NK-92 (cell line): Measurements from ENCODE around the gene ANKRD28.
"Not testable (repeated sequence)": the region's sequence is repeated elsewhere in the genome, so short reads cannot be mapped to it uniquely, and the experiment has no call there.

Experiments used
- DNase-seq: peaks from one replicate; lab custom pipeline; 2025; ENCODE audit not compliant: unreplicated experiment; lab: John Stamatoyannopoulos, UW

Gene ANKRD28

GRCh38 chr3:15797642-15798303, at the start of gene ANKRD28:
Gene ANKRD28, minus strand, starts transcription at chr3:15797979. Its CDS starts 1,458 bp downstream, at chr3:15796521.
- no peak for DNase-seq

- no peak for DNase-seq
Observed at GRCh38 chr3:15847239-15847638, 49.5 kb upstream of the ANKRD28 start.

GRCh38 chr3:15846606-15847005, 48.8 kb upstream of the ANKRD28 start:
- no peak for DNase-seq

DNA sequence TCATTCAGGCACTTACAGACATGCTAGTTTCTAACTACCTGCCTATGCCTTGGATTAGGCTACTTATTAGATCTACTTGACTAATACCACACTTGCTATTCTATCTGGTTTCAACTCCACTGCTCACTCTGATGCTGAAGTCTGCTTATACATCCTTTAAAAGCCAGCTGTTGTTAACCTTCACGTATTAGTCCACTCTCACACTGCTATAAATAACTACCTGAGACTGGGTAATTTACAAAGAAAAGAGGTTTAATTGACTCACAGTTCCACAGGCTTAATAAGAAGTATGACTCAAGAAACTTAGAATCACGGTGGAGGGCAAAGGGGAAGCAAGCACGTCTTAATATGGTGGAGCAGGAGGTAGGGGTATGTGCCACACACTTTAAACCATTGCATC, 47.7 kb upstream of the ANKRD28 start:
- no peak for DNase-seq

GRCh38 chr3:15844889-15845288, 47.1 kb upstream of the ANKRD28 start:
- no peak for DNase-seq

DNA sequence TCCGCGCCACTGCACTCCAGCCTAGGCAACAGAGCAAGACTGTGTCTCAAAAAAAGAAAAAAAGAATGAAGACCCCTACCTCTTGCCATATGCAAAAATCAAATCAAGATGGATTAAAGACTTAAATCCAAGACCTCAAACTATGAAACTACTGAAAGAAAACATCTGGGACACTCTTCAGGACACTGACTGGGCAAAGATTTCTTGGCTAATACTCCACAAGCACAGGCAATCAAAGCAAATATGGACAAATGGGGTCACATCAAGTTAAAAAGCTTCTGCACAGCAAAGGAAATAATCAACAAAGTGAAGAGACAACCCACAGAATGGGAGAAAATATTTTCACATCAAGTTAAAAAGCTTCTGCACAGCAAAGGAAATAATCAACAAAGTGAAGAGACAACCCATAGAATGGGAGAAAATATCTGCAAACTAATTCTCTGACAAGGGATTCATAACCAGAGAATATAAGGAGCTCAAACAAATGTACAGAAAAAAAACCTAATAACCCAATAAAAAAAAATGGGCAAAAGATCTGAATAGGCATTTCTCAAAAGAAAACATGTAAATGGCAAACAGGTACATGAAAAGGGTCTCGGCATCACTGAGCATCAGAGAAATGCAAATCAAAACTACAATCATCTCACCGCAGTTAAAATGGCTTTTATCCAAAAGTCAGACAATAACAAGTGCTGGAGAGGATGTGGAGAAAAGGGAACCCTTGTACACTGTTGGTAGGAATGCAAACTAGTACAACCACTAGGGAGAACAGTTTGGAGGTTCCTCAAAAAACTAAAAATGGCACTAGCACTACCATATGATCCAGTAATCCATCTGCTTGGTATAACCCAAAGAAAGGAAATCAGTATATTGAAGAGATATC, 43.6 kb upstream of the ANKRD28 start:
- DNase-seq: not testable (repeated sequence)

DNA sequence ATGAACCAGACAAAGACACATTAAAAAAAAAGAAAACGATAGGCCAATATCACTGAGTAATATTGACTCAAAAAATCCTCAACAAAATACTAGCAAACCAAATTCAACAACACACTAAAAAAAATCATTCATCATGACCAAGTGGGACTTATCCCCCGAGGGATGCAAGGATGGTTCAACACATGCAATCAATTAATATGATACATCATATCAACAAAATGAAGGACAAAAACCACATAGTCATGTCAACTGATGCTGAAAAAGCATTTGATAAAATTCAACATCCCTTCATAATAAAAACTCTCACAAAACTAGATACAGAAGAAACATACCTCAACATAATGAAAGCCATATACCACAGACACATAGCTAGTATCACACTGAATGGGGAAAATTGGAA, 41.8 kb upstream of the ANKRD28 start:
- DNase-seq: no peak

- no peak for DNase-seq
Observed at GRCh38 chr3:15831927-15832326, 34.1 kb upstream of the ANKRD28 start.

DNA sequence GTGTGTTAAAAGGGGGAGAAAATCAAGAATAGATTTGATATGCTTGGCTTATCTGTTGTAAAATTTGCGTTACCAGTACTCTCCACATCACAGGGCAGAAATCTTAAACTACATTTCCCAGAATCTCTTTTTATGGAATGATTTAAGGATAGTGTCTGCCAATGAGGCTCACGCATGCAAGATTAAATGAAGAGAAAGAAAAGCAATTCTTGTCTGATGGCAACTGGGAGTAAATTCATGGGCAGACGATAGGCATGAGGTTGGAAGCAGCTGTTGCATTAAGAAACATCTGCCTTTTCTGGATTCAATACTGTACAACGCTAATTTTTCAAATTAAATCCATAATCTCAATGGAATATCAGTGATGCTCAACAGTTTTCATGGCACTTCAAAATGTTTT, 27.2 kb upstream of the ANKRD28 start:
- no peak for DNase-seq

- no peak for DNase-seq
Observed at GRCh38 chr3:15823092-15823491, 25.3 kb upstream of the ANKRD28 start.

GRCh38 chr3:15822281-15822680, 24.5 kb upstream of the ANKRD28 start:
- DNase-seq: no peak

GRCh38 chr3:15820911-15821310, 23.1 kb upstream of the ANKRD28 start:
- DNase-seq: no peak

DNA sequence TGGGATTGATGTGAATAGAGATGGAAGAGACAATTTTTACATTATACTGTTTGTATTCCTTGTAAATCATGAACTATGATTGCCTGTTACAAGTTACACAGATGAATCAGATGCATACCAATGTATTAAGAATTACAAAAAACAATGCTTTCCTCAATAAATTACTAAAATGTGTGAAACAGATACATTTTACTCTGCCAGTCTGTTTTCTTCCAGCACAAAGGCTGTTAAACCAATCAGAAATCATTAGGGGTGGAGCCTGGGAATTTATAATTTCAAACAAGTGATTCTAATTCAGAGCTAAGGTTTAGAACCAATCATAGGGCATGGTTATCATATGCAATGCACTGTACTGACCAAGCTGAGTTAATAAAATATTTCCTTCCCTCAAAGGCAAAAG, 21.8 kb upstream of the ANKRD28 start:
- no peak for DNase-seq

- no peak for DNase-seq
Observed at GRCh38 chr3:15819043-15819442, 21.3 kb upstream of the ANKRD28 start.

DNA sequence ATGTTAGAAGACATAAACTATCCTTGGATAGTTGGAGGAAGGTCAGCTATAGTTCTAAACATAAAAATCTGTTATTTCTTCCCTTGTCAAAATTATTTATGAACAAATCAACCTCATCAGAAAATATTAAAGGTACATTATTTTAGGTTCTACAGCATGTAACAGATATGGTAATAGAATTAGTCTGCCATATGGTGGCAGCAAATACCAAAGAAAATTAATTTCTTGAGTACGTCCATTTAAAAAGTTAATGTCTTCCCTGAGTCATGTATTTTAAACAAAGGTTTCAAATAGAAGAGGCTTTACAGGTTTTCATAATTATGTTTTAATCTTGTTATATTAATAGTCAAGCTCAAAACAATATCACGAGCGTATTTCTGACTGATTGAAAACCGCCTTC, 17.9 kb upstream of the ANKRD28 start:
- DNase-seq: no peak

- DNase-seq: not testable (repeated sequence)
Observed at GRCh38 chr3:15813079-15813478, 15.3 kb upstream of the ANKRD28 start.

DNA sequence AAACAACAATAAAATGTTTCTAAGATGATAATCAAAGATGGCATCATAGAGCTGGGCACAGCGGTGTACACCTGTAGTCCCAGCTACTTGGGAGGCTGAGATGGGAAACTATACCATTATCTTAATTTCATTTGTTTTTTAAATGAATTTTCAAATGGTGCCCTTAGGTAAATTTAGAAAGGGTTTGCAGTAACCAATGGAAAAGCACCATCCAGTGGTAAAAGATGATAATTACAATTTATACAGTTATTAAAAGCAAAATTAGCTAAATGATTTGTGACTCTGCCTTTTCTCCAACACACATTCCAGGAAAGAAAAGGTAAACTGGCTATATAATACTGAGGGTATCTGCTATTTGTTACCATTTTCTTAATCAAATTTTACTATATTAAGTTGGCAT, 14.4 kb upstream of the ANKRD28 start:
- DNase-seq: no peak

DNA sequence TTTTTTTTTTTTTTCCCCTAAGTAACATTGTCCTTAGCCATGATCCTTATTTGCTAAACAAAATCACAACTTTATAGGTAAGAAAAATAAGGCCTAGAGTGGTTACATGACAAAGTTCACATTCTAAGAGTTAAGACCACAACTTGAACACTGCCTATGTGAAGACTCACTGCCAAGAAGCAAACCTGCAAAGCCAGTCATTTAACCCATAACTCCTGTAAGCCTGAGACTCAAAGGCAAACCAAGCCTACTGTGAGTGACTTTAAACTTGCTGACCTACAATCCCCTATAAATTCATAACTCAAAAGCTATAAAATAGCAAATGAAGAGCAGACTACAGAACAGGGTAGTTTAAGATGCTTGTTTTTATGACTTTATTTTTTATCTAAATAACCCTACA, 12.9 kb upstream of the ANKRD28 start:
- no peak for DNase-seq

GRCh38 chr3:15809313-15809712, 11.5 kb upstream of the ANKRD28 start:
- no peak for DNase-seq

GRCh38 chr3:15808679-15809310, 11.0 kb upstream of the ANKRD28 start:
- DNase-seq: no peak

DNA sequence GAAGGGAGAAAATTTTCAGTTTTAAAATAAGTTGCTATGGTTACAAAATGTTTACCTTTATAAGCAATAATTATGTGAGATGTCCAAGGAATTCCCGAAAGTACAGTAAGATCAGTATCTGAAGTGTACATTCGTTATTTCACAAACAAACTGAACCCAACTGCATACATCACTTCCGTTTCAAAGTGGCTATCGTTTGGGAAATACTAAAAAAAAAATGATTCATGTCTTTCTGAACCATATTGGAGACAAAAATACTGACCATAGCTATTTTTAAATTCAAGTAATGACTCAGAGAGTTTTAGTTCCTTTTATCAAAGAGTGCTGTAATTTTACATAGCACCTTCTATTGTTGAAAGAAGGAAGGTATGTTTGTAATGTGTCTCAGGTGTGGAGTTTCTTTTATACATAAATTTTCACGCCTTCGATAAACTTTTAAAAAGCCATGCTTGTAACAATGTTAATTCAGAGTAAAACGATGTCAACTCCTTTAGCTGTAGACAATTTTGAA, 8.0 kb upstream of the ANKRD28 start:
- DNase-seq: no peak
